ENCODE data around the gene PPARA.

GRCh38 chr22:46214616-46215015 lies 64.3 kb downstream of the PPARA start:
- TF ChIP-seq RAD21 (IDR thresholded peaks at IDR 0.05; ENCODE audit: low read depth) (no peak), CTCF (IDR thresholded peaks at IDR 0.05 in 2 of 3, conservative IDR thresholded peaks at IDR 0.05 in 1 of 3; ENCODE audit: borderline replicate concordance in 1 of 3, insufficient read depth in 1 of 3, low read depth in 2 of 3, low read length in 2 of 3) (no peak), SP1 (IDR thresholded peaks at IDR 0.05; ENCODE audit: low read depth) (no peak), ELF1 (IDR thresholded peaks at IDR 0.05; ENCODE audit: borderline replicate concordance, low read depth) (no peak), FOSL1 (IDR thresholded peaks at IDR 0.05; ENCODE audit: low read depth) (no peak), EZH2phosphoT487 (IDR thresholded peaks at IDR 0.05; ENCODE audit: borderline replicate concordance) (no peak), CEBPB (IDR thresholded peaks at IDR 0.05; ENCODE audit: low read depth) (no peak)
